Testis (tissue), 2 donors: ENCODE measurements around the gene TMEM80.

ENCODE experiments used
- POLR2A ChIP-seq: fragments of 450-650 bp; IDR thresholded peaks from one replicate; pipeline ENCODE4 v1.6.1; 2017; ENCODE audit warnings: antibody characterized with exemption, mild to moderate bottlenecking, moderate library complexity
- TF ChIP-seq, protein P1 (sequence below), 3 experiments: fragments of 450-650 bp in 2 of 3; fragments of 200-600 bp in 1 of 3; sonication (generic) in 1 of 3; IDR thresholded peaks; one replicate each; pipeline ENCODE4 v1.5.1; 2016 to 2019; ENCODE audit warnings: antibody characterized with exemption in 3 of 3, mild to moderate bottlenecking in 2 of 3, moderate library complexity in 1 of 3

GRCh38 chr11:727281-727701, 31.7 kb downstream of the TMEM80 start:
- TF ChIP-seq, protein P1, sequence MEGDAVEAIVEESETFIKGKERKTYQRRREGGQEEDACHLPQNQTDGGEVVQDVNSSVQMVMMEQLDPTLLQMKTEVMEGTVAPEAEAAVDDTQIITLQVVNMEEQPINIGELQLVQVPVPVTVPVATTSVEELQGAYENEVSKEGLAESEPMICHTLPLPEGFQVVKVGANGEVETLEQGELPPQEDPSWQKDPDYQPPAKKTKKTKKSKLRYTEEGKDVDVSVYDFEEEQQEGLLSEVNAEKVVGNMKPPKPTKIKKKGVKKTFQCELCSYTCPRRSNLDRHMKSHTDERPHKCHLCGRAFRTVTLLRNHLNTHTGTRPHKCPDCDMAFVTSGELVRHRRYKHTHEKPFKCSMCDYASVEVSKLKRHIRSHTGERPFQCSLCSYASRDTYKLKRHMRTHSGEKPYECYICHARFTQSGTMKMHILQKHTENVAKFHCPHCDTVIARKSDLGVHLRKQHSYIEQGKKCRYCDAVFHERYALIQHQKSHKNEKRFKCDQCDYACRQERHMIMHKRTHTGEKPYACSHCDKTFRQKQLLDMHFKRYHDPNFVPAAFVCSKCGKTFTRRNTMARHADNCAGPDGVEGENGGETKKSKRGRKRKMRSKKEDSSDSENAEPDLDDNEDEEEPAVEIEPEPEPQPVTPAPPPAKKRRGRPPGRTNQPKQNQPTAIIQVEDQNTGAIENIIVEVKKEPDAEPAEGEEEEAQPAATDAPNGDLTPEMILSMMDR (IDR thresholded peaks at IDR 0.05) = no peak
- TF ChIP-seq POLR2A = no peak
